SU-DHL-6 (cell line): ENCODE data around the gene TBATA.

Source experiments
- EZH2phosphoT487 ChIP-seq: fragments of 200-600 bp; sonication (generic), shearing (Covaris generic); conservative IDR thresholded peaks from 2 replicates; pipeline ENCODE4 v1.6.1; 2018; ENCODE audit warnings: mild to moderate bottlenecking, antibody characterized with exemption, low read length, moderate library complexity, mixed read lengths
- TF ChIP-seq, protein P1 (sequence below): fragments of 200-600 bp; sonication (generic); IDR thresholded peaks from one replicate; pipeline ENCODE4 v1.5.1; 2017; ENCODE audit warnings: antibody characterized with exemption, mild to moderate bottlenecking, low read length, moderate library complexity; ENCODE audit not compliant: insufficient read depth, poor library complexity, severe bottlenecking

DNA sequence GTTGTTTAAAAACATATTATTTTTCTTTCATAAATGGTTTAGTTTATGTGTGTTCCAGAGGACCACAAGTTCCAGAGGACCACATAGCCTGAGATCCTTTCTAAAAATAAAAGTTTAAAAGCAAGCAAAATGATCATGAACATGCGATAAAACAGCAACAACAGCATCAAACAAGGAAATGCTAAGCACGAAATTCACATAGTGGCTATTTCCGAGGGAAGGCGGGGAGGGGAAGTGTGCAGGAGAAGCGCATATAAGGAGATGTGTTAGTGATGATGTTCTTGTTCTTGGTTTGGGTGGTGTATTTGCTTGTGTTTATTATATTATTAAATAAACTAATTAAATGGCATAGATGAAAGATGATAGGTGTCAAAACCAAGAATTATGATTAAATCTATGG, 1.2 kb downstream of the TBATA start:
- TF ChIP-seq, protein P1, sequence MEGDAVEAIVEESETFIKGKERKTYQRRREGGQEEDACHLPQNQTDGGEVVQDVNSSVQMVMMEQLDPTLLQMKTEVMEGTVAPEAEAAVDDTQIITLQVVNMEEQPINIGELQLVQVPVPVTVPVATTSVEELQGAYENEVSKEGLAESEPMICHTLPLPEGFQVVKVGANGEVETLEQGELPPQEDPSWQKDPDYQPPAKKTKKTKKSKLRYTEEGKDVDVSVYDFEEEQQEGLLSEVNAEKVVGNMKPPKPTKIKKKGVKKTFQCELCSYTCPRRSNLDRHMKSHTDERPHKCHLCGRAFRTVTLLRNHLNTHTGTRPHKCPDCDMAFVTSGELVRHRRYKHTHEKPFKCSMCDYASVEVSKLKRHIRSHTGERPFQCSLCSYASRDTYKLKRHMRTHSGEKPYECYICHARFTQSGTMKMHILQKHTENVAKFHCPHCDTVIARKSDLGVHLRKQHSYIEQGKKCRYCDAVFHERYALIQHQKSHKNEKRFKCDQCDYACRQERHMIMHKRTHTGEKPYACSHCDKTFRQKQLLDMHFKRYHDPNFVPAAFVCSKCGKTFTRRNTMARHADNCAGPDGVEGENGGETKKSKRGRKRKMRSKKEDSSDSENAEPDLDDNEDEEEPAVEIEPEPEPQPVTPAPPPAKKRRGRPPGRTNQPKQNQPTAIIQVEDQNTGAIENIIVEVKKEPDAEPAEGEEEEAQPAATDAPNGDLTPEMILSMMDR: no peak
- no peak for TF ChIP-seq EZH2phosphoT487
